VCaP (cell line): ENCODE measurements around the gene KCNQ5.

Experiments used
- H3K27ac ChIP-seq: fragments of 450-650 bp; 2 replicates; pipeline ENCODE4 v1.5.1; 2017
- CTCF ChIP-seq: fragments of 450-650 bp; conservative IDR thresholded peaks from 2 replicates; pipeline ENCODE4 v1.5.1; 2017; ENCODE audit warnings: mild to moderate bottlenecking, moderate library complexity

The KCNQ5 gene

GRCh38 chr6:72639920-72640614 is 18.2 kb downstream of the KCNQ5 start:
- no peak for TF ChIP-seq CTCF
- H3K27ac ChIP-seq, result no peak overlapping the region

- no peak overlapping the region for H3K27ac ChIP-seq
- no peak for TF ChIP-seq CTCF
Observed at GRCh38 chr6:72640615-72640930, 18.7 kb downstream of the KCNQ5 start.

- no peak for TF ChIP-seq CTCF
- no peak overlapping the region for H3K27ac ChIP-seq
Observed at GRCh38 chr6:72642435-72642834, 20.6 kb downstream of the KCNQ5 start.

- TF ChIP-seq CTCF, result no peak
Observed at GRCh38 chr6:72643214-72643613, 21.4 kb downstream of the KCNQ5 start.

GRCh38 chr6:72646604-72647485 is 25.0 kb downstream of the KCNQ5 start:
- TF ChIP-seq CTCF, result no peak

More at GRCh38 chr6:72643214-72643613, 21.4 kb downstream of the KCNQ5 start:
- H3K27ac ChIP-seq, result no peak overlapping the region

GRCh38 chr6:72647489-72647888 is 25.6 kb downstream of the KCNQ5 start:
- H3K27ac ChIP-seq, result no peak overlapping the region
- no peak for TF ChIP-seq CTCF

More at GRCh38 chr6:72646604-72647485, 25.0 kb downstream of the KCNQ5 start:
- no peak overlapping the region for H3K27ac ChIP-seq

- no peak overlapping the region for H3K27ac ChIP-seq
- no peak for TF ChIP-seq CTCF
Observed at GRCh38 chr6:72649032-72649984, 27.4 kb downstream of the KCNQ5 start.
